ENCODE measurements around the gene CCL7. TPM values are rescaled to one million over a fixed set of nuclear protein-coding genes. Genes with fewer than 3 reads are reported as not detected.

Gene CCL7
- total RNA-seq, 2 experiments from 2014 or later, result not detected

- BruUV-seq (replicated peaks), result no TSS peak
- TF ChIP-seq, protein P1, sequence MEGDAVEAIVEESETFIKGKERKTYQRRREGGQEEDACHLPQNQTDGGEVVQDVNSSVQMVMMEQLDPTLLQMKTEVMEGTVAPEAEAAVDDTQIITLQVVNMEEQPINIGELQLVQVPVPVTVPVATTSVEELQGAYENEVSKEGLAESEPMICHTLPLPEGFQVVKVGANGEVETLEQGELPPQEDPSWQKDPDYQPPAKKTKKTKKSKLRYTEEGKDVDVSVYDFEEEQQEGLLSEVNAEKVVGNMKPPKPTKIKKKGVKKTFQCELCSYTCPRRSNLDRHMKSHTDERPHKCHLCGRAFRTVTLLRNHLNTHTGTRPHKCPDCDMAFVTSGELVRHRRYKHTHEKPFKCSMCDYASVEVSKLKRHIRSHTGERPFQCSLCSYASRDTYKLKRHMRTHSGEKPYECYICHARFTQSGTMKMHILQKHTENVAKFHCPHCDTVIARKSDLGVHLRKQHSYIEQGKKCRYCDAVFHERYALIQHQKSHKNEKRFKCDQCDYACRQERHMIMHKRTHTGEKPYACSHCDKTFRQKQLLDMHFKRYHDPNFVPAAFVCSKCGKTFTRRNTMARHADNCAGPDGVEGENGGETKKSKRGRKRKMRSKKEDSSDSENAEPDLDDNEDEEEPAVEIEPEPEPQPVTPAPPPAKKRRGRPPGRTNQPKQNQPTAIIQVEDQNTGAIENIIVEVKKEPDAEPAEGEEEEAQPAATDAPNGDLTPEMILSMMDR (conservative IDR thresholded peaks at IDR 0.05; ENCODE audit: low read length), result no peak
- no peak for TF ChIP-seq EZH2phosphoT487 (IDR thresholded peaks at IDR 0.05; ENCODE audit: borderline replicate concordance, low read depth, low read length)
- intact Hi-C loops (cut with micrococcal nuclease; ENCODE audit: unreplicated experiment), result no loop called here
Measured at GRCh38 chr17:34283571-34283970, 13.6 kb downstream of the CCL7 start.

GRCh38 chr17:34285286-34285792, 15.3 kb downstream of the CCL7 start, which contains the start of gene CCL11:
Gene CCL11, plus strand, starts transcription at chr17:34285742. Its CDS starts 67 bp downstream, at chr17:34285809.
- intact Hi-C loops (cut with micrococcal nuclease; ENCODE audit: unreplicated experiment), result no loop called here
- Histone ChIP-seq H3K4me3 (ENCODE audit: low read depth, low read length, poor library complexity, severe bottlenecking) (no peak within 1 kb of the TSS), H3K27ac (ENCODE audit: low read depth, low read length, poor library complexity, severe bottlenecking) (no peak within 1 kb of the TSS), H4K20me1 (ENCODE audit: insufficient read depth, low read length) (no peaks in the 10 kb centered on the region), H3K4me1 (ENCODE audit: insufficient read depth, low read length, poor library complexity, severe bottlenecking) (no peaks in the 10 kb centered on the region), H2AFZ (ENCODE audit: low read length) (no peak within 1 kb of the TSS), H3K36me3 (ENCODE audit: insufficient read depth, low read length) (no peaks in the 10 kb centered on the region), H3K9me3 (ENCODE audit: low read length) (no peaks in the 10 kb centered on the region), H3K9me2 (ENCODE audit: insufficient read depth, low read length) (no peaks in the 10 kb centered on the region), H3K4me2 (ENCODE audit: low read length) (no peak within 1 kb of the TSS), H3K79me2 (ENCODE audit: insufficient read depth, low read depth, low read length) (no peaks in the 10 kb centered on the region)
- TF ChIP-seq EZH2phosphoT487 (IDR thresholded peaks at IDR 0.05; ENCODE audit: borderline replicate concordance, low read depth, low read length), result no peak
- TF ChIP-seq, protein P1 (conservative IDR thresholded peaks at IDR 0.05; ENCODE audit: low read length), result no peak
- POLR2A ChIA-PET, result no interaction called here
- CTCF ChIA-PET (ENCODE audit: unreplicated experiment), result no interaction called here
- no peak for DNase-seq (ENCODE audit: low spot score)
- no TSS peak for BruUV-seq (replicated peaks)

More at GRCh38 chr17:34283571-34283970, 13.6 kb downstream of the CCL7 start:
- POLR2A ChIA-PET, result no interaction called here
- Histone ChIP-seq H3K36me3 (ENCODE audit: insufficient read depth, low read length) (no peaks in the 10 kb centered on the region), H3K4me3 (ENCODE audit: low read depth, low read length, poor library complexity, severe bottlenecking) (no peak overlapping the region), H3K9me3 (ENCODE audit: low read length) (no peaks in the 10 kb centered on the region), H3K79me2 (ENCODE audit: insufficient read depth, low read depth, low read length) (no peaks in the 10 kb centered on the region), H3K4me1 (ENCODE audit: insufficient read depth, low read length, poor library complexity, severe bottlenecking) (no peaks in the 10 kb centered on the region), H3K4me2 (ENCODE audit: low read length) (no peak overlapping the region), H3K27ac (ENCODE audit: low read depth, low read length, poor library complexity, severe bottlenecking) (no peak overlapping the region), H3K9me2 (ENCODE audit: insufficient read depth, low read length) (no peaks in the 10 kb centered on the region), H4K20me1 (ENCODE audit: insufficient read depth, low read length) (no peaks in the 10 kb centered on the region), H2AFZ (ENCODE audit: low read length) (no peak overlapping the region)
- no peak for DNase-seq (ENCODE audit: low spot score)
- CTCF ChIA-PET (ENCODE audit: unreplicated experiment), result no interaction called here

DNA sequence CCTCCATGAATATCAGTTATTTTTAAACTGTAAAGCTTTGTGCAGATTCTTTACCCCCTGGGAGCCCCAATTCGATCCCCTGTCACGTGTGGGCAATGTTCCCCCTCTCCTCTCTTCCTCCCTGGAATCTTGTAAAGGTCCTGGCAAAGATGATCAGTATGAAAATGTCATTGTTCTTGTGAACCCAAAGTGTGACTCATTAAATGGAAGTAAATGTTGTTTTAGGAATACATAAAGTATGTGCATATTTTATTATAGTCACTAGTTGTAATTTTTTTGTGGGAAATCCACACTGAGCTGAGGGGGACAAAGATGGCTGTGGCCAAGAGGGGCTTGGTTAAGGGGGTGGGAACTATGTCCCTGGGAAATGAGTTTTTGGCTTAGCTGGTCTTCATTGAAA, 17.9 kb downstream of the CCL7 start:
- no peaks in the 10 kb centered on the region for H3K36me3 ChIP-seq (ENCODE audit: insufficient read depth, low read length)
- BruUV-seq (replicated peaks), result no TSS peak
- TF ChIP-seq, protein P1 (conservative IDR thresholded peaks at IDR 0.05; ENCODE audit: low read length), result no peak
- TF ChIP-seq EZH2phosphoT487 (IDR thresholded peaks at IDR 0.05; ENCODE audit: borderline replicate concordance, low read depth, low read length), result no peak
- no peaks in the 10 kb centered on the region for H3K9me3 ChIP-seq (ENCODE audit: low read length)
- H3K4me3 ChIP-seq (ENCODE audit: low read depth, low read length, poor library complexity, severe bottlenecking), result no peak overlapping the region
- no peaks in the 10 kb centered on the region for H4K20me1 ChIP-seq (ENCODE audit: insufficient read depth, low read length)
- CTCF ChIA-PET (ENCODE audit: unreplicated experiment), result no interaction called here
- H3K4me1 ChIP-seq (ENCODE audit: insufficient read depth, low read length, poor library complexity, severe bottlenecking), result no peaks in the 10 kb centered on the region
- no peaks in the 10 kb centered on the region for H3K79me2 ChIP-seq (ENCODE audit: insufficient read depth, low read depth, low read length)
- DNase-seq (ENCODE audit: low spot score), result no peak
- no peak overlapping the region for H3K4me2 ChIP-seq (ENCODE audit: low read length)
- intact Hi-C loops (cut with micrococcal nuclease; ENCODE audit: unreplicated experiment), result no loop called here
- H2AFZ ChIP-seq (ENCODE audit: low read length), result no peak overlapping the region
- no peak overlapping the region for H3K27ac ChIP-seq (ENCODE audit: low read depth, low read length, poor library complexity, severe bottlenecking)
- no peaks in the 10 kb centered on the region for H3K9me2 ChIP-seq (ENCODE audit: insufficient read depth, low read length)
- POLR2A ChIA-PET, result no interaction called here

All from OCI-LY7 (cell line).